Transverse colon (tissue), 4 donors: Measurements from ENCODE around the gene SLC2A13.

Source experiments
- CTCF ChIP-seq, 5 experiments: fragments of 200-600 bp in 3 of 5; fragments of 450-650 bp in 2 of 5; sonication (generic) in 3 of 5; IDR thresholded peaks; 1 replicate in 2 of 5; 2 replicates in 3 of 5; pipeline ENCODE4 v1.5.1; 2016 to 2017; ENCODE audit warnings: antibody characterized with exemption in 5 of 5, inconsistent platforms in 3 of 5, mild to moderate bottlenecking in 2 of 5, moderate library complexity in 1 of 5
- EP300 ChIP-seq: sonication (generic); formaldehyde crosslinking; IDR thresholded peaks from one replicate; pipeline ENCODE4 v1.6.1; 2017; ENCODE audit warnings: antibody characterized with exemption, low read depth
- POLR2A ChIP-seq: fragments of 450-650 bp; IDR thresholded peaks from one replicate; pipeline ENCODE4 v1.6.1; 2016; ENCODE audit warnings: antibody characterized with exemption, mild to moderate bottlenecking, moderate library complexity
- POLR2AphosphoS5 ChIP-seq, 3 donors: sonication (generic); formaldehyde crosslinking; IDR thresholded peaks; one replicate each; pipeline ENCODE4 v1.6.1; 2016; ENCODE audit warnings: antibody characterized with exemption in 3 of 3

- TF ChIP-seq POLR2A (no peak), CTCF (IDR thresholded peaks at IDR 0.05) (no peak), POLR2AphosphoS5 (IDR thresholded peaks at IDR 0.05) (no peak), EP300 (no peak)
Observed at GRCh38 chr12:40034712-40035111, 71.2 kb downstream of the SLC2A13 start.
